Measurements from ENCODE around the gene PARN. TPM values are rescaled to one million over a fixed set of nuclear protein-coding genes. Genes with fewer than 3 reads are reported as not detected.

PARN gene
- total RNA-seq, 1 experiment from 2014 or later: 56.2 TPM

DNA sequence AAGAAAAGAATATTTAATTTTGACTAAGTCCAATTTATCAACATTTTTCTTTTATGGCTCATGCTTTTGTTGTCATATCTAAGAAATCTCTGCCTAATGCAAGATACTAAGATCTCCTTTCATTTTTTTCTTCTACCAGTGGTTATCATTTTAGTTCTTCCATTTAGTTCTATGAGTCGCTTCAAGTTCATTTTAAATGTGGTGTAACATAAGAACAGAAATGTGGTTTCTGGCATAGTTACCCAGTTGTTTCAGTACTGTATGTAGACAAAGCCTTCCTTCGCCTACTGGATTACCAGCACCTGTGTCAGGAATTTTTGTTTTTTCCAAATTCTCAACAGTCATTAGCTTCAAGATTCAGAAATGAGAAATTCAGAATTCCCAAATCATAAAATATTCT, 175.7 kb downstream of the PARN start:
- H3K36me3 Mint-ChIP-seq (ENCODE audit: insufficient read depth in 1 of 3, low read depth in 3 of 3): no peaks in the 10 kb centered on the region
- Histone ChIP-seq H3K79me1 (ENCODE audit: insufficient read depth, low read depth, low read length, poor library complexity, severe bottlenecking) (no peaks in the 10 kb centered on the region), H3K27ac (ENCODE audit: insufficient read length, low read depth, low read length) (no peak overlapping the region), H2BK120ac (ENCODE audit: low read depth, low read length, poor library complexity, severe bottlenecking) (no peak overlapping the region), H3K23ac (ENCODE audit: insufficient read length, low read depth, low read length) (no peak overlapping the region), H3K23me2 (ENCODE audit: insufficient read length, low read depth, low read length, poor library complexity, severe bottlenecking) (no peaks in the 10 kb centered on the region), H3K56ac (ENCODE audit: insufficient read length, low read depth, low read length) (no peak overlapping the region), H3K27me3 (ENCODE audit: insufficient read depth, low read length) (no peaks in the 10 kb centered on the region), H4K5ac (ENCODE audit: insufficient read length, low read depth, low read length) (no peak overlapping the region), H3K79me2 (ENCODE audit: insufficient read depth, low read length) (no peaks in the 10 kb centered on the region), H4K20me1 (ENCODE audit: control insufficient read depth, insufficient read depth, insufficient read length) (no peaks in the 10 kb centered on the region), H4K91ac (ENCODE audit: insufficient read length, low read depth, low read length) (no peak overlapping the region), H2AFZ (ENCODE audit: low read length) (no peak overlapping the region), H2BK12ac (ENCODE audit: insufficient read length, low read depth, low read length) (no peak overlapping the region), H3K9me3 (ENCODE audit: control insufficient read depth, low read depth, low read length) (no peaks in the 10 kb centered on the region), H3T11ph (ENCODE audit: low read length) (no peak overlapping the region), H2BK20ac (ENCODE audit: low read depth, low read length, poor library complexity, severe bottlenecking) (no peak overlapping the region), H4K8ac (replicated peaks; ENCODE audit: insufficient read length, low read depth, low read length) (no peak overlapping the region), H2BK15ac (ENCODE audit: low read depth, low read length) (no peak overlapping the region), H3K4me2 (ENCODE audit: insufficient read depth, insufficient read length, low read length) (no peak overlapping the region), H3K14ac (ENCODE audit: insufficient read depth, low read length) (no peak overlapping the region), H3K4me1 (ENCODE audit: insufficient read depth, low read length) (no peaks in the 10 kb centered on the region; the same call in 1 of the 2 replicates), H3K18ac (ENCODE audit: insufficient read length, low read depth, low read length) (no peak overlapping the region), H2AK5ac (ENCODE audit: insufficient read length, low read length) (no peak overlapping the region), H3K9ac (ENCODE audit: extremely low read depth, insufficient read length, low read length) (no peak overlapping the region), H2BK5ac (ENCODE audit: insufficient read length, low read length) (no peak overlapping the region), H3K4ac (ENCODE audit: low read depth, low read length) (no peak overlapping the region)
- no peaks in the 10 kb centered on the region for H3K27me3 Mint-ChIP-seq (ENCODE audit: low read depth)
- TF ChIP-seq, protein P1, sequence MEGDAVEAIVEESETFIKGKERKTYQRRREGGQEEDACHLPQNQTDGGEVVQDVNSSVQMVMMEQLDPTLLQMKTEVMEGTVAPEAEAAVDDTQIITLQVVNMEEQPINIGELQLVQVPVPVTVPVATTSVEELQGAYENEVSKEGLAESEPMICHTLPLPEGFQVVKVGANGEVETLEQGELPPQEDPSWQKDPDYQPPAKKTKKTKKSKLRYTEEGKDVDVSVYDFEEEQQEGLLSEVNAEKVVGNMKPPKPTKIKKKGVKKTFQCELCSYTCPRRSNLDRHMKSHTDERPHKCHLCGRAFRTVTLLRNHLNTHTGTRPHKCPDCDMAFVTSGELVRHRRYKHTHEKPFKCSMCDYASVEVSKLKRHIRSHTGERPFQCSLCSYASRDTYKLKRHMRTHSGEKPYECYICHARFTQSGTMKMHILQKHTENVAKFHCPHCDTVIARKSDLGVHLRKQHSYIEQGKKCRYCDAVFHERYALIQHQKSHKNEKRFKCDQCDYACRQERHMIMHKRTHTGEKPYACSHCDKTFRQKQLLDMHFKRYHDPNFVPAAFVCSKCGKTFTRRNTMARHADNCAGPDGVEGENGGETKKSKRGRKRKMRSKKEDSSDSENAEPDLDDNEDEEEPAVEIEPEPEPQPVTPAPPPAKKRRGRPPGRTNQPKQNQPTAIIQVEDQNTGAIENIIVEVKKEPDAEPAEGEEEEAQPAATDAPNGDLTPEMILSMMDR (conservative IDR thresholded peaks at IDR 0.05): no peak
- H3K9me3 Mint-ChIP-seq: no peaks in the 10 kb centered on the region
- peaks cover 12 to 23% of the 10 kb centered on the region in 2 experiments for H3K4me1 Mint-ChIP-seq
- DNase-seq: no peak
- H3K4me3 Mint-ChIP-seq: no peak overlapping the region
- WGBS (ENCODE audit: extremely low coverage, insufficient read length, low lambda C conversion rate): no CpG with 5 or more reads among the region's 2 CpGs
- no peak overlapping the region for H3K27ac Mint-ChIP-seq
